Measurements from ENCODE around the gene WNT5A.

DNA sequence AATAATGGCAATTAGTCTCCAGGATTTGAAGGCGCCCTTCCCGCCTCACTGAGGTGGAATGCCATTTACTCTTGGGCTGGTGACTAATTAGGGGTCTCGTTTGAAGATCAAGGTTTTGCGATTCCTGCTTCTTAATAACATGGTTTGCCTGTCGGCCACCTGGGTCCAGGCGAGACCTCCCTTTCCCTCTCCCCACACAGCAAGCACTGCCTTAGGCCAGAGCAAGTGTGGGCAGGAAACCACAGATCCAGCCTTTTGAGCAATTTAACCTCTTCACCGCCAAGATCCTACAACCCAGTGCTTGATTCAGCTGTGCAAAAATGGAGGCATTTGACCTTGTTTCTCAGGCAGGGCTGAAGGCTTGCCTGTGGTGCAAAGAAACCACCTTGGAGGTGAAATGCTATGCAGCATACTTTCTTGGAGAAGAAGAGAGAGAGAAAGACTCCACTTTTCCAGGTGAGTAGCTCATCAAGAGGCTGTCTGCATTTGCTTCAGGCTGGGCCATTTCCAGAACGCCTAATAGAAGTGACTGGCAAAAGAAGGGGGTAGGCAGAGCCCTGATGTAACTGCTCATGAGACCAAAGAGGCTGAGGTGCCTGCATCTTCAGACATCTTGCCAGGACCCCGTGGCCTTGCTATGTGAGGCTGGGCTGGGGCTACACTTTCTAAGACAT is 34.1 kb upstream of the WNT5A start:
- TF ChIP-seq, protein P1, sequence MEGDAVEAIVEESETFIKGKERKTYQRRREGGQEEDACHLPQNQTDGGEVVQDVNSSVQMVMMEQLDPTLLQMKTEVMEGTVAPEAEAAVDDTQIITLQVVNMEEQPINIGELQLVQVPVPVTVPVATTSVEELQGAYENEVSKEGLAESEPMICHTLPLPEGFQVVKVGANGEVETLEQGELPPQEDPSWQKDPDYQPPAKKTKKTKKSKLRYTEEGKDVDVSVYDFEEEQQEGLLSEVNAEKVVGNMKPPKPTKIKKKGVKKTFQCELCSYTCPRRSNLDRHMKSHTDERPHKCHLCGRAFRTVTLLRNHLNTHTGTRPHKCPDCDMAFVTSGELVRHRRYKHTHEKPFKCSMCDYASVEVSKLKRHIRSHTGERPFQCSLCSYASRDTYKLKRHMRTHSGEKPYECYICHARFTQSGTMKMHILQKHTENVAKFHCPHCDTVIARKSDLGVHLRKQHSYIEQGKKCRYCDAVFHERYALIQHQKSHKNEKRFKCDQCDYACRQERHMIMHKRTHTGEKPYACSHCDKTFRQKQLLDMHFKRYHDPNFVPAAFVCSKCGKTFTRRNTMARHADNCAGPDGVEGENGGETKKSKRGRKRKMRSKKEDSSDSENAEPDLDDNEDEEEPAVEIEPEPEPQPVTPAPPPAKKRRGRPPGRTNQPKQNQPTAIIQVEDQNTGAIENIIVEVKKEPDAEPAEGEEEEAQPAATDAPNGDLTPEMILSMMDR (IDR thresholded peaks at IDR 0.05) = no peak
- no peak for TF ChIP-seq POLR2A (IDR thresholded peaks at IDR 0.05)

All from right lobe of liver (tissue), 4 donors.